Panc1 (cell line): ENCODE results near the gene IMPDH2. TPM values are rescaled to one million over a fixed set of nuclear protein-coding genes. Genes with fewer than 3 reads are reported as not detected.
"Not testable (repeated sequence)": the region's sequence is repeated elsewhere in the genome, so short reads cannot be mapped to it uniquely, and the experiment has no call there.

Experiments used
- ATAC-seq: fragments of 200-7000 bp; cut with Tn5 transposase; 2 replicates; pipeline ENCODE4 v1.9.1; 2020; ENCODE audit warnings: mild to moderate bottlenecking, moderate library complexity
- BruUV-seq: library from RNA; stranded (reverse); fragments of 400-500 nt; replicated peaks from 2 replicates; lab custom pipeline; 2021; lab: Mats Ljungman, UMichigan
- CTCF ChIA-PET: fragments of 300-600 bp; sonication (Branson Sonifier 250); formaldehyde crosslinking; loops from one replicate; lab custom pipeline; 2022; ENCODE audit warnings: antibody characterized with exemption; lab: Charles Lee
- POLR2A ChIA-PET: fragments of 300-600 bp; sonication (Branson Sonifier 250); formaldehyde crosslinking; loops from one replicate; lab custom pipeline; 2022; ENCODE audit warnings: antibody characterized with exemption; lab: Charles Lee
- DNase-seq: peaks from one replicate; pipeline ENCODE4 v3.0.0-alpha.2; 2010; ENCODE audit warnings: low read depth, low spot score
- H3K27ac ChIP-seq: 2 replicates; pipeline ENCODE4 v1.5.1; 2011; ENCODE audit warnings: mild to moderate bottlenecking, low read length, inconsistent platforms
- H3K27me3 ChIP-seq: fragments of 200-500 bp; sonication (Bioruptor generic); 2 replicates; pipeline ENCODE4 v1.6.0; 2014; ENCODE audit warnings: low read length, inconsistent platforms; ENCODE audit not compliant: control insufficient read depth, insufficient read depth
- H3K36me3 ChIP-seq: fragments of 200-500 bp; sonication (Bioruptor generic); 2 replicates; pipeline ENCODE4 v1.5.1; 2014; ENCODE audit warnings: inconsistent platforms, mild to moderate bottlenecking, low read length, moderate library complexity; ENCODE audit not compliant: control insufficient read depth, insufficient read depth
- H3K4me1 ChIP-seq: 2 replicates; pipeline ENCODE4 v1.5.1; 2011; ENCODE audit warnings: inconsistent platforms, mild to moderate bottlenecking, low read length, moderate library complexity; ENCODE audit not compliant: control insufficient read depth, insufficient read depth
- H3K4me3 ChIP-seq, 2 experiments: 2 replicates each; pipeline ENCODE4 v1.5.1; 2011 to 2012; ENCODE audit warnings: low read depth in 2 of 2, low read length in 2 of 2, mild to moderate bottlenecking in 2 of 2, inconsistent platforms in 1 of 2, moderate library complexity in 1 of 2
- H3K9me3 ChIP-seq: fragments of 200-500 bp; sonication (Bioruptor generic); 2 replicates; pipeline ENCODE4 v1.5.1; 2014; ENCODE audit warnings: low read depth, mild to moderate bottlenecking, inconsistent platforms, low read length, moderate library complexity; ENCODE audit not compliant: control insufficient read depth, insufficient read depth
- CTCF ChIP-seq: fragments of 450-650 bp; IDR thresholded peaks from 2 replicates; pipeline ENCODE4 v1.5.1; 2017; ENCODE audit warnings: mild to moderate bottlenecking
- POLR2AphosphoS5 ChIP-seq: IDR thresholded peaks from 2 replicates; pipeline ENCODE4 v1.6.1; 2012; ENCODE audit warnings: mild to moderate bottlenecking, low read depth, low read length, moderate library complexity
- REST ChIP-seq, 2 experiments: IDR thresholded peaks; 2 replicates each; pipeline ENCODE4 v1.6.1; 2011 to 2012; ENCODE audit warnings: low read depth in 2 of 2, control low read depth in 1 of 2, low read length in 1 of 2, mild to moderate bottlenecking in 1 of 2, moderate library complexity in 1 of 2; ENCODE audit not compliant: insufficient read depth in 1 of 2
- SIN3A ChIP-seq: IDR thresholded peaks from 2 replicates; pipeline ENCODE4 v1.6.1; 2012; ENCODE audit warnings: low read depth, mild to moderate bottlenecking, low read length, moderate library complexity, borderline replicate concordance; ENCODE audit not compliant: insufficient read depth
- TCF7L2 ChIP-seq: IDR thresholded peaks from 2 replicates; pipeline ENCODE4 v1.6.1; 2011; ENCODE audit warnings: mild to moderate bottlenecking, low read depth, low read length, inconsistent platforms
- in situ Hi-C: cut with HindIII; loops from 2 replicates; pipeline ENCODE4 v1.10.0; 2016; ENCODE audit warnings: low sequenced_read_pairs, low pct_unique_long_range_greater_than_20kb
- intact Hi-C: fragments of 100-400 bp; cut with micrococcal nuclease; formaldehyde crosslinking; loops from one replicate; pipeline ENCODE4 v1.10.0; 2022; ENCODE audit not compliant: unreplicated experiment
- total RNA-seq: library from RNA; stranded (reverse); gene quantifications from one replicate; pipeline ENCODE4 v1.2.1, GENCODE V29; 2021; ENCODE audit not compliant: unreplicated experiment

IMPDH2 gene
- total RNA-seq, 1 experiment from 2014 or later, result 149 TPM

DNA sequence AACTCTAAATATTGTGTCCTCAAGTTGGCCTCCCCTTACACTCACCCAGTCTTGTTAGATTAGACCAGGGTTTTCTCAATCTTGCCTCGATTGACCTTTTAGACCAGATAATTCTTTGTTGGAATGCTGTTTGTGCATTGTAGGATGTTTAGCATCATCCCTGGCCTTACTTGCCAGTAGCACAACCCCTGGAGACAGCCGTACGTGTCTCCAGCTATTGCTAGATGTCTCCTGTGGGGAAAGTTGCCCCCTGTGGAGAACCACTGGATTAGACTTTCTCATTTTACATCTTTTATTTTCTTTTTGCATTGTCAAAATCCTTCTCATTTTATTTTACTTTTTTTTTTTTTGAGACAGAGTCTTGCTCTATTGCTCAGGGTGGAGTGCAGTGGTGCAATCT, 19.8 kb downstream of the IMPDH2 start:
- no peak overlapping the region for H3K4me3 ChIP-seq
- DNase-seq (no peak), ATAC-seq (no peak)
- H3K27ac ChIP-seq, result no peak overlapping the region
- intact Hi-C loops (no loop called here), in situ Hi-C loops (no loop called here)
- TF ChIP-seq POLR2AphosphoS5, result no peak
- TF ChIP-seq REST (IDR thresholded peaks at IDR 0.05; ENCODE audit: insufficient read depth in 1 of 2, low read depth in 2 of 2, low read length in 1 of 2), result no peak
- no peak for TF ChIP-seq CTCF
- no peak for TF ChIP-seq SIN3A
- TF ChIP-seq TCF7L2, result no peak
- BruUV-seq, result no TSS peak
- no peaks in the 10 kb centered on the region for H3K27me3 ChIP-seq
- H3K4me1 ChIP-seq, result peaks cover 13% of the 10 kb centered on the region
- H3K36me3 ChIP-seq, result no peaks in the 10 kb centered on the region
- ChIA-PET CTCF (no interaction called here), POLR2A (no interaction called here)
- no peaks in the 10 kb centered on the region for H3K9me3 ChIP-seq

GRCh38 chr3:49008627-49009026, 20.6 kb downstream of the IMPDH2 start:
- BruUV-seq, intact Hi-C loops, H3K36me3 ChIP-seq, H3K27me3 ChIP-seq, ATAC-seq, DNase-seq, in situ Hi-C loops, H3K9me3 ChIP-seq: not testable (repeated sequence)
- peaks cover 13% of the 10 kb centered on the region for H3K4me1 ChIP-seq
- peak overlapping the region; percentile 81 for H3K27ac ChIP-seq
- ChIA-PET POLR2A (interaction anchor here (0.5 kb wide), 1 partner anchor 58 kb away, joined by 5 read pairs; no protein-coding TSS in a partner anchor), CTCF (interaction anchor here (2.7 kb wide), 1 partner anchor 20 kb away, joined by 19 read pairs; no protein-coding TSS in a partner anchor)
- peak overlapping the region; percentile 82 to 85 for H3K4me3 ChIP-seq

GRCh38 chr3:49007771-49008528, 21.2 kb downstream of the IMPDH2 start:
- no peak for DNase-seq

More at GRCh38 chr3:49007771-49008528, 21.2 kb downstream of the IMPDH2 start:
- POLR2A ChIA-PET, result interaction anchor here (0.6 to 1.2 kb wide), 2 partner anchors 10 to 337 kb away, joined by 4 read pairs; no protein-coding TSS in a partner anchor
- TF ChIP-seq POLR2AphosphoS5, result no peak
- peak; percentile 20; the same call in 1 of the 2 replicates for TF ChIP-seq CTCF
- TF ChIP-seq REST (IDR thresholded peaks at IDR 0.05; ENCODE audit: insufficient read depth in 1 of 2, low read depth in 2 of 2, low read length in 1 of 2), result no peak
- TF ChIP-seq SIN3A, result no peak
- TF ChIP-seq TCF7L2, result no peak
- BruUV-seq, result TSS peak; percentile 75
- in situ Hi-C loops (no loop called here), intact Hi-C loops (no loop called here)
- Histone ChIP-seq H3K9me3 (no peaks in the 10 kb centered on the region), H3K27ac (peak overlapping the region; percentile 93), H3K4me1 (peaks cover 13% of the 10 kb centered on the region), H3K27me3 (no peaks in the 10 kb centered on the region), H3K36me3 (no peaks in the 10 kb centered on the region), H3K4me3 (peak overlapping the region; percentile 82 to 85)
- CTCF ChIA-PET, result interaction anchor here (1.4 to 2.7 kb wide), 2 partner anchors 10 to 20 kb away, joined by 5 to 19 read pairs; no protein-coding TSS in a partner anchor
- peak; percentile 76 for ATAC-seq
